ENCODE results near the gene HYPK.

Gene HYPK

GRCh38 chr15:43852607-43853006 lies 52.2 kb downstream of the HYPK start:
- no peak for DNase-seq

All from bone marrow (tissue), 2 donors.